ENCODE results near the gene SHH. TPM values are rescaled to one million over a fixed set of nuclear protein-coding genes. Genes with fewer than 3 reads are reported as not detected.
"Not testable (repeated sequence)": the region's sequence is repeated elsewhere in the genome, so short reads cannot be mapped to it uniquely, and the experiment has no call there.

SHH gene
- polyA plus RNA-seq, 3 donors = 1.5 to 4.6 (median 3.3) TPM

- peak; percentile 84 for DNase-seq
These were observed 31.8 kb upstream of the SHH start for GRCh38 chr7:155844019-155844453.

- no peak for DNase-seq
These were observed 31.3 kb upstream of the SHH start for GRCh38 chr7:155843426-155844018.

- DNase-seq = no peak
These were observed 30.4 kb upstream of the SHH start for GRCh38 chr7:155842496-155843265.

GRCh38 chr7:155840909-155841308 is 28.6 kb upstream of the SHH start:
- no peak for DNase-seq

GRCh38 chr7:155840262-155840885 is 28.1 kb upstream of the SHH start:
- DNase-seq = no peak

GRCh38 chr7:155839461-155839860 is 27.2 kb upstream of the SHH start:
- DNase-seq = no peak

GRCh38 chr7:155838312-155838711 is 26.0 kb upstream of the SHH start:
- DNase-seq = not testable (repeated sequence)

- DNase-seq = no peak
These were observed 24.8 kb upstream of the SHH start for GRCh38 chr7:155837126-155837479.

- DNase-seq = no peak
These were observed 24.2 kb upstream of the SHH start for GRCh38 chr7:155836216-155837125.

- no peak for DNase-seq
These were observed 23.4 kb upstream of the SHH start for GRCh38 chr7:155835446-155836215.

- no peak for DNase-seq
These were observed 22.3 kb upstream of the SHH start for GRCh38 chr7:155834486-155835048.

- no peak for DNase-seq
These were observed 21.4 kb upstream of the SHH start for GRCh38 chr7:155833651-155834050.

- no peak for DNase-seq
These were observed 20.3 kb upstream of the SHH start for GRCh38 chr7:155832581-155832981.

- no peak for DNase-seq
These were observed 19.7 kb upstream of the SHH start for GRCh38 chr7:155831807-155832524.

GRCh38 chr7:155830961-155831806 is 18.9 kb upstream of the SHH start:
- DNase-seq = no peak

- no peak for DNase-seq
These were observed 17.7 kb upstream of the SHH start for GRCh38 chr7:155829796-155830470.

- no peak for DNase-seq
These were observed 13.1 kb upstream of the SHH start for GRCh38 chr7:155825336-155825735.

- DNase-seq = no peak
These were observed 12.1 kb upstream of the SHH start for GRCh38 chr7:155824227-155824886.
